ENCODE data around the gene ENOX1.
A peak's percentile ranks its signal among the peaks of the same experiment; 100 is the strongest.

ENOX1 gene

GRCh38 chr13:43339145-43339804, 447.5 kb downstream of the ENOX1 start:
- DNase-seq: no peak

GRCh38 chr13:43335764-43336163, 451.0 kb downstream of the ENOX1 start:
- no peak for DNase-seq

GRCh38 chr13:43333176-43333575, 453.6 kb downstream of the ENOX1 start:
- no peak for DNase-seq

GRCh38 chr13:43331672-43332071, 455.1 kb downstream of the ENOX1 start:
- no peak for DNase-seq

DNA sequence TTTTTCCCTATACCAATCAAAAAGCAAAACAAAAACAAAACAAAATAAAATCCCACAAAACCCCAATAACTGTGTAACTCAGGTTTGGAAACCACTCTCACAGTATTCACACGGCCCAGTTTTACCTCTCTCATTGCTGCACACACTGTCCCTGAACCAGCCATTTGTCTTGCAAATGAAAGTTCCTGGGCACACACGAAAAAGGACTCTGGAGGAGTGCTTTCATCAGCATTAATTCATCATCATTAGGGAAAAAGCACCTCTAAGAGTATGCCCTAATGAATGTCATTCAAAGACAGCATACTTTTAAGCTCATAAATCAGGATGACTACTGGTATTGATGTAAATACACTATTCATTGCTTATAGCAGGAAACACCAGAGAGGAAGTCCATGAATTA, 457.1 kb downstream of the ENOX1 start:
- no peak for DNase-seq

DNA sequence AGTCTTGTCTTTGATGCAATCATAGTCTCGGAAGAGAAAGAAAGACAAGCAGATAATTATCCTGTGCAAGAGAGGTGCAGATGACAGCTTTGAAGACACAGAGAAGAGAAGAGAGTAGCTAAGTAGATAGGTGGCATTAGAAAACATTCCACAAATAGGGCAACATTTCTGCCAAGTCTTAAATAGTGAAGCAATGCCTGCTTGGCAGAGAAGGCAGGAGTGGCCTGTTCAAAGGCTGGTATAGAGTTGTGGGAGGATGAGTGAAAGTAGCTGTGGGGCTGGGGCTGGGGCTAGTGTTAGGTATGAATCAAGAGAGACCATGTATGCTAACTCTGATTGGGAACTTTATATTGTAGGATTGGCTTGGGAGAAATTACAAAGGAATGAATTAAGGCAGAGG, 457.9 kb downstream of the ENOX1 start:
- no peak for DNase-seq

GRCh38 chr13:43326100-43326499, 460.7 kb downstream of the ENOX1 start:
- no peak for DNase-seq

GRCh38 chr13:43325636-43326035, 461.1 kb downstream of the ENOX1 start:
- DNase-seq: no peak

DNA sequence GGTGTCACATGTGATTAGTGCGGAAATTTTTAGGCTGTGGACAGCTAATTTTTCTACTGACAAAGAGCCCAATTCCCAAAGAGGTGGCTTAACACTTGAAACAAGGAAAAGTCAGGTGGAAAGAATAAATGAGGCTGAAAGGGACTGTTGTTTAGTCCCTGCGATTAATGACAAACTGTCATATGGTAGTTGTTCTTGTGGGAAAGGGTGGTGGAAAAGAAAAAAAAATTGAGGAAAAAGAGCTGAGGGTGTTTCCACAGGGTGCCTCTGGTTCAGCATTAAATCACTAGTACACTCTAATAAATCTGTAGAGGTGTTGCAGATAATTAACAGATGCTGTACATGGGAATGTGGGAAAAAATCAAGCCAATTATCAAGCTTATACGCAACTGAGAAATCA, 462.6 kb downstream of the ENOX1 start:
- no peak for DNase-seq

DNA sequence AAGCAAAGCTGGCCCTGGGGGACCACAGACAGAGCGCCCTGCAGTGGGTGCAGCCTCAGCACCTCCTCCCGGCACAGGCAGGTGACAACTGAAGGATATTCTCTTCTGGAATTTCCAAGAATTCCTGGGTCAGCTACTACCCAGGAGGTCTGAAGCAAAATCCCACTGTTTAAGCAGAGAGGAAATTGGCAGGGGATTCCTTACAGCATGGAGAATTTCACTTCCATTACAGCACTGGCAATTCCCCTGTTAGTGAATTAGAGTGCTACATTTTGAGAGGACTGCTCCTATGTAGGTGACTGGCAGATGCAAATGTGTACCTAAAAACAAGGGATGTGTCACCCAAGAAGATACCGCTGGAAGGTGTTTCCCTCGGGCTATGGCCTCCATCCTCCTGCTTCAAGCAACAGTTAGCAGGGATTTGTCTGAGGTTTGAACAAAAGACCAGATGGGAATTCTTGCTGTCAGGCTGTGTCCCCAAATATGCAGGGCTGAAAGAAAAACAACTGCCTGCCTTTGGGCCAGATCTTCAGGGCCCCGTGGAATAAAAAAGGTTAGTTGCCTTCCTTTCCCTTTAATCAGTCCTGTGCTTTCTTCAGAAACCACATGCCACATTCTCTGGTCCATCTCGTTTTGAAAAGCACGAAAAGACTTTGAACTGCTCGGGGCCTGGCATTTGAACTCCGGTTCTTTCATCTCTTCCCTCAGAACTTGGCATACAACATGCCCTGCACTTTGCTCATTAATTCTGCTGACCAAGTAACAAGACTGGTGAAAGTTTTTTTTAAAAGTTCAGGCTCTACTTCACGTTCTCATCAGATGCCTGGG, 466.9 kb downstream of the ENOX1 start:
- DNase-seq: no peak

GRCh38 chr13:43316946-43317353, 469.8 kb downstream of the ENOX1 start:
- no peak for DNase-seq

DNA sequence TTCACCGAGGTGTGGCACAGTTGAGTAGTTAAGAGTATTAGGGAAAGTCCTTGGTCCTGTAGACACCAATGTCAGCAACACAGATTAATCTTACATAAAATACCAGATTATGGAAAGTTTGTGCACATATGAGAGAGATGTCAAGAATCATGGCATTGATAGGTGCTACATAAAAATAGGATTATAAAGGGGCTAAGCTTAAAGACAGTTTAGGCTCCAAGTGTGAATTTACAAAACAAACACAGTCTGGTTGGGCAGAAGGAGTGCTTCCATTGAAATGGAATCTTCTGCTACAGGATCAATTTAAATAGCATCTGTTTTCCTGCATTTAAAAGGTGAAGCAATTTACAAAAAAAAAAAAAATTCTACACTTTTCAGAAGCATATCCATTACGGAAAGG, 470.5 kb downstream of the ENOX1 start:
- DNase-seq: no peak

GRCh38 chr13:43315522-43315921, 471.2 kb downstream of the ENOX1 start:
- no peak for DNase-seq

GRCh38 chr13:43309311-43309710, 477.5 kb downstream of the ENOX1 start:
- no peak for DNase-seq

GRCh38 chr13:43307921-43308433, 478.8 kb downstream of the ENOX1 start:
- peak; percentile 45 for DNase-seq

- DNase-seq: no peak
Observed at GRCh38 chr13:43307221-43307920, 479.4 kb downstream of the ENOX1 start.

DNA sequence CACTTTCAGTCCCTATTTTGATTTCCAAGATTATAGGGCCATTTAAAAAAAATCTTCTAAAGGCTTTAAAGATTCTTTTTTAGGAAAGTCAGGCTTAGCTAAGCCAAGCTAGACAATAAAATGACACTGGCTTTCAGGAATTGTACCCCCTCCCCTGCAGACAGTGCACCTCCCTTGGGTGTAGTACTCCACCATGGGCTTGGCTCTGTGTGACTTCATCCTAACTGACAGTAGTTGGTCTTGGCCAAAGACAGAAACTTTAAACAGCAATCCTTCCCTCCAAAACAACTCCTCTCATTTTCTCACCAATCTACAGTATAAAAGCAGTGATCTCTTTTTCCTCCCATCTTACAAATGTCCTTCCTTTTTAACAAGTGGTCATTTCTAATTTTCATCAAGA, 480.4 kb downstream of the ENOX1 start:
- DNase-seq: no peak

DNA sequence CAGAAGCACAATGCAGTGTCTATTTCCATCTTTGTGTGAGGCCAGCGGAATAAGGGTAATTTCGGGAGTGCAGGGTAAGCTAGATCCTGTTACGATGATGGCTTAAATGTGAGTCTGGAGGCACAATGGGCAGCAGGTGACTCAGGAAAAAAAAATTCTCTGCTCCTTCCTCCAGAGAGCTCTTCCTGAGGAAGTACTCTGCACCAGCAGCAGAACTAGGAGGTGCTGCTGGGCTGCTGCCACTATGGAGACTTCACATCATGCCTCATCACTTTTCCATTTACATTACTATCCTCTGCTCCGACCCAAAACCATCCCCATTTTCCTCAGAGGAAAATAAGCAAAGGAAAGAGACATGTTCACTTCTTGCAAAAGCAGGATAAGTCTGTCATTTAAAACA, 481.4 kb downstream of the ENOX1 start:
- DNase-seq: no peak

DNA sequence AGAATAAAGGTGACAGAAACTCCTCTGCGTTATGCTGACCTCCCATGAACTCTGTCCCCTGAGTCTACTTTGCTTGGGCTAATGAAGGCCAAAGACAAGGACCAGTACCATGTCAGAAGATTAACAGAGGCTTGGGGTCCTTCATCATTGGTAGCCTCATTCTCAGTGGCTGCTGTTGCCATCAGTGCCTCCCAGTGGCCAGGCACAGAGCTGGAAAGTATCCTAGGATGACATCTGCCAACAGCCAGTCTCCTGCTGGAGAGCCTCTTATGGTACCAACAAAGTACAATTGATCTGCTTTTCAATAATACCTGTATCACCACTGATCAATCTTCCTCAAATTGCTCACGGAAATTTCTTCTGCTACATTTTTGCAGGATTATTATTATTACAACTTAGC, 481.8 kb downstream of the ENOX1 start:
- DNase-seq: no peak

DNA sequence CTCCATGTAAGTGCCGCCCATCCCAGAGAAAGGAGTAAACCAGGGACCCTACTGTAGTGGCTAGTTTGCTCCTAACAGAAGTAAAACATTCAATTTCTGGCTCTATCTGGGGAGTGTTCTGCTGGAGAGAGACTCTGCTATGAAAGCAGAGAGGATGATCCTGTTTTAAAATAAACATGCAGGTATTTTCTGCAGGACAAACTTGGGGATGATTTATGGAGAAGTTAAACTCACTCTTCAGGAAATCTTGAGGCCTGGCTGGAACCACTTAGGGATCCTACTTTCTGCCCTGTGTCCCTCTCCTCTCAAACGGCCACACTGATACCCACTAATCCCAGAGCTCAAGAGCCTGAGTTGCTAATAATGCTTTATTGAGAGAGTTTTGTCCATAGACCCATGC, 482.3 kb downstream of the ENOX1 start:
- DNase-seq: no peak

- DNase-seq: peak; percentile 72
Observed at GRCh38 chr13:43303033-43303729, 483.6 kb downstream of the ENOX1 start.

DNA sequence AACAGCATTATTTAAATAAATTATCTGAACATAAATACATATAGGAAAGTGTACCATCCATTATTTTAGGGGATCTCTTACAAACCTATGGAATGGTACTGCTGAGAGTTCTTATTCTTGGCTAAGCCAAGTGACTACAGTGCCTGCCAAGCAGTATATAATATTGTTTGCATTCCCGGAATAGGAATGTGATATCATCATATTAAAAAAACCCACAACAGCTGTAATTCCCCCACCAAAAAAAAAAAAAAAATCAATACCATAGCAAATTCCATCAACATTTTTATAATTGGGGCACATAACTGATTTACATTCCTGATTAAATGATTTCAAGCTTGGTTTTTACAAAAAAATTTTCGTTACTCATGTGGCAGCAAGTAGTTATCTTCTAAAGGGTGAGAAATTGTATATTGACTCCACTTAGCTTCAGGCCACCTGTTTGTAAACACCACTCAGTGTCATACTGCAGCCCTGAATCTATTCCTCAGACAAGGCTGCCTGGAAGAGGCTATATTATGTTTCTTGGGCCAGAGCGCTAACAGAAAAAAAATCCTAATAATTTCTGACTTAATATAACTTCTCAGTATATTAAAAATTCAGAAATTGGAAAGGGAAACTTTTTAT, 485.3 kb downstream of the ENOX1 start:
- DNase-seq: no peak

DNA sequence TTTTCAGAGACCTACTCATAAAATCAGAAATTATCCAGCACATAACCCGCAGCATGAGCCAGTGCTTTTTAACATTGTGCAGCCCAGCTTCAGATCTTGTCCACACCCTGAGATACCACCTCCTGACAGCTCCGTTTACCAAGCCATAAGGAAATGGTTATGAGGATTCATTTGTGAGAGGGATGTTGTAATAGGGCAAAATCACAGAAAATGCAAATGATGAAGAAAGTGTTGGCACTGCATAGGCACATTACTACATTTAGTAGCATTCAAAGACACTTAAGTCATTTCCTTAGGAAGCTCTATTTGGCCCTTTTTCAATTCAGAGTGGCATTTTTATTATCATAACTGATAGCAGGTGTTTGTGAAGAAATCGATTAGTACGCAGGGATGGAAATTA, 485.9 kb downstream of the ENOX1 start:
- no peak for DNase-seq
